SW480 (cell line): ENCODE measurements around the gene CDC42SE1.

Experiments used
- DNase-seq: peaks from one replicate; pipeline ENCODE4 v3.0.0-alpha.2; 2016; ENCODE audit warnings: low spot score

The CDC42SE1 gene

GRCh38 chr1:151051356-151052009, 7.9 kb downstream of the CDC42SE1 start:
- no peak for DNase-seq

GRCh38 chr1:151050051-151050688, 9.3 kb downstream of the CDC42SE1 start:
- no peak for DNase-seq

GRCh38 chr1:151049458-151049857, 10.0 kb downstream of the CDC42SE1 start:
- DNase-seq = no peak

GRCh38 chr1:151048645-151049032, 10.8 kb downstream of the CDC42SE1 start:
- no peak for DNase-seq

- peak; percentile 72 for DNase-seq
These were observed 11.3 kb downstream of the CDC42SE1 start for GRCh38 chr1:151047925-151048644.

- peak; percentile 77 for DNase-seq
These were observed 11.9 kb downstream of the CDC42SE1 start, which contains the start of gene C1orf56 for GRCh38 chr1:151047591-151047924. Gene C1orf56, plus strand, starts transcription at chr1:151047751. Its CDS starts 97 bp downstream, at chr1:151047848.

GRCh38 chr1:151043163-151043562, 16.3 kb downstream of the CDC42SE1 start:
- no peak for DNase-seq

GRCh38 chr1:151039521-151039920, 19.9 kb downstream of the CDC42SE1 start:
- DNase-seq = no peak

GRCh38 chr1:151037032-151037431, 22.4 kb downstream of the CDC42SE1 start:
- DNase-seq = no peak

- DNase-seq = no peak
These were observed 23.1 kb downstream of the CDC42SE1 start, which contains the start of gene BNIPL for GRCh38 chr1:151036356-151036755. Gene BNIPL, plus strand, starts transcription at chr1:151036586. Its CDS starts 140 bp downstream, at chr1:151036726.

- no peak for DNase-seq
These were observed 24.3 kb downstream of the CDC42SE1 start for GRCh38 chr1:151035167-151035566.

GRCh38 chr1:151032164-151032563, 27.3 kb downstream of the CDC42SE1 start:
- no peak for DNase-seq

- DNase-seq = no peak
These were observed 33.0 kb downstream of the CDC42SE1 start for GRCh38 chr1:151026460-151026859.

GRCh38 chr1:151024540-151025146, 34.8 kb downstream of the CDC42SE1 start:
- DNase-seq = peak; percentile 52

- no peak for DNase-seq
These were observed 45.9 kb downstream of the CDC42SE1 start for GRCh38 chr1:151013518-151013917.

GRCh38 chr1:151012684-151013471, 46.5 kb downstream of the CDC42SE1 start:
- peak; percentile 29 for DNase-seq

- peak; percentile 20 for DNase-seq
These were observed 48.1 kb downstream of the CDC42SE1 start for GRCh38 chr1:151011154-151011850.

- no peak for DNase-seq
These were observed 49.1 kb downstream of the CDC42SE1 start for GRCh38 chr1:151010346-151010726.

- DNase-seq = no peak
These were observed 49.6 kb downstream of the CDC42SE1 start for GRCh38 chr1:151009674-151010345.

GRCh38 chr1:151009206-151009587, 50.2 kb downstream of the CDC42SE1 start:
- DNase-seq = no peak
